VCaP (cell line): ENCODE data around the gene SPX.

Source experiments
- H3K27ac ChIP-seq: fragments of 450-650 bp; 2 replicates; pipeline ENCODE4 v1.5.1; 2017
- CTCF ChIP-seq: fragments of 450-650 bp; conservative IDR thresholded peaks from 2 replicates; pipeline ENCODE4 v1.5.1; 2017; ENCODE audit warnings: mild to moderate bottlenecking, moderate library complexity

The SPX gene

GRCh38 chr12:21518451-21518850, 7.6 kb upstream of the SPX start:
- H3K27ac ChIP-seq: no peak overlapping the region
- TF ChIP-seq CTCF: no peak

- H3K27ac ChIP-seq: no peak overlapping the region
- no peak for TF ChIP-seq CTCF
These were observed 4.6 kb upstream of the SPX start for GRCh38 chr12:21521541-21521940.

GRCh38 chr12:21523148-21523547, 2.9 kb upstream of the SPX start:
- TF ChIP-seq CTCF: no peak
- no peak overlapping the region for H3K27ac ChIP-seq

- TF ChIP-seq CTCF: no peak
- H3K27ac ChIP-seq: no peak overlapping the region
These were observed 737 bp downstream of the SPX start for GRCh38 chr12:21526721-21527345.

GRCh38 chr12:21527451-21528180, 1.5 kb downstream of the SPX start:
- no peak overlapping the region for H3K27ac ChIP-seq
- no peak for TF ChIP-seq CTCF

- H3K27ac ChIP-seq: no peak overlapping the region
- no peak for TF ChIP-seq CTCF
These were observed 2.9 kb downstream of the SPX start for GRCh38 chr12:21528953-21529352.

- no peak overlapping the region for H3K27ac ChIP-seq
- TF ChIP-seq CTCF: no peak
These were observed 3.4 kb downstream of the SPX start for GRCh38 chr12:21529456-21529855.
